ENCODE measurements around the gene AQP3.
"Not testable (repeated sequence)": the region's sequence is repeated elsewhere in the genome, so short reads cannot be mapped to it uniquely, and the experiment has no call there.

DNA sequence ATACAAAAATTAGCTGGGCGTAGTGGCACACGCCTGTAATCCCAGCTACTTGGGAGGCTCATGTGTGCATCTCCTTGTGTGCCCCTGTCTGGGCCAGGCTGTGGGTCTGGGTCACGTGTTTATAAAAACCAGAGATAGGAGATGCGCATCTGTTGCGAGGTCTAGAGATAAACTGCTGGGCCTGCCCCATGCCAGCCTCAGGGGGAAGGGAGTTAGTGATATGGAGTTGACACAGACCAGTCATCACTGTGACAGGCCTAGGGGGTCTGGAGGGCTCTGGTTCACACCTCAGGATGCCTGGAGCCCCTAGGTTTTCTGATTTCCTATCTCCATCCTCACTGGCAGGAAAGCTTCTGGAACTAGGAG lies 7.3 kb upstream of the AQP3 start:
- TF ChIP-seq, protein P1, sequence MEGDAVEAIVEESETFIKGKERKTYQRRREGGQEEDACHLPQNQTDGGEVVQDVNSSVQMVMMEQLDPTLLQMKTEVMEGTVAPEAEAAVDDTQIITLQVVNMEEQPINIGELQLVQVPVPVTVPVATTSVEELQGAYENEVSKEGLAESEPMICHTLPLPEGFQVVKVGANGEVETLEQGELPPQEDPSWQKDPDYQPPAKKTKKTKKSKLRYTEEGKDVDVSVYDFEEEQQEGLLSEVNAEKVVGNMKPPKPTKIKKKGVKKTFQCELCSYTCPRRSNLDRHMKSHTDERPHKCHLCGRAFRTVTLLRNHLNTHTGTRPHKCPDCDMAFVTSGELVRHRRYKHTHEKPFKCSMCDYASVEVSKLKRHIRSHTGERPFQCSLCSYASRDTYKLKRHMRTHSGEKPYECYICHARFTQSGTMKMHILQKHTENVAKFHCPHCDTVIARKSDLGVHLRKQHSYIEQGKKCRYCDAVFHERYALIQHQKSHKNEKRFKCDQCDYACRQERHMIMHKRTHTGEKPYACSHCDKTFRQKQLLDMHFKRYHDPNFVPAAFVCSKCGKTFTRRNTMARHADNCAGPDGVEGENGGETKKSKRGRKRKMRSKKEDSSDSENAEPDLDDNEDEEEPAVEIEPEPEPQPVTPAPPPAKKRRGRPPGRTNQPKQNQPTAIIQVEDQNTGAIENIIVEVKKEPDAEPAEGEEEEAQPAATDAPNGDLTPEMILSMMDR (IDR thresholded peaks at IDR 0.05; ENCODE audit: poor library complexity) = not testable (repeated sequence)
- not testable (repeated sequence) for TF ChIP-seq EZH2 (IDR thresholded peaks at IDR 0.05; ENCODE audit: borderline replicate concordance); EZH2phosphoT487 (IDR thresholded peaks at IDR 0.05; ENCODE audit: low read depth, severe bottlenecking, unreplicated experiment)
